ENCODE results near the gene TTLL4.

The TTLL4 gene

GRCh38 chr2:218713922-218714321, 3.3 kb downstream of the TTLL4 start:
- no peak for DNase-seq

- DNase-seq, result no peak
Measured at GRCh38 chr2:218716070-218716469, 5.4 kb downstream of the TTLL4 start.

- no peak for DNase-seq
Measured at GRCh38 chr2:218717262-218717661, 6.6 kb downstream of the TTLL4 start.

GRCh38 chr2:218718058-218718457, 7.4 kb downstream of the TTLL4 start:
- DNase-seq, result no peak

GRCh38 chr2:218719457-218719856, 8.8 kb downstream of the TTLL4 start:
- no peak for DNase-seq

GRCh38 chr2:218720048-218721041, 9.7 kb downstream of the TTLL4 start:
- no peak for DNase-seq

- no peak for DNase-seq
Measured at GRCh38 chr2:218721488-218721887, 10.9 kb downstream of the TTLL4 start.

GRCh38 chr2:218721934-218722333, 11.3 kb downstream of the TTLL4 start:
- DNase-seq, result no peak

GRCh38 chr2:218722419-218722818, 11.8 kb downstream of the TTLL4 start:
- DNase-seq, result no peak

- no peak for DNase-seq
Measured at GRCh38 chr2:218722876-218723785, 12.5 kb downstream of the TTLL4 start.

- no peak for DNase-seq
Measured at GRCh38 chr2:218726004-218726574, 15.5 kb downstream of the TTLL4 start.

GRCh38 chr2:218727502-218728165, 17.0 kb downstream of the TTLL4 start:
- DNase-seq, result no peak

- DNase-seq, result no peak
Measured at GRCh38 chr2:218729640-218730039, 19.0 kb downstream of the TTLL4 start.

- no peak for DNase-seq
Measured at GRCh38 chr2:218732052-218732760, 21.6 kb downstream of the TTLL4 start.

GRCh38 chr2:218732761-218733158, 22.1 kb downstream of the TTLL4 start:
- no peak for DNase-seq

GRCh38 chr2:218733171-218734021, 22.8 kb downstream of the TTLL4 start:
- no peak for DNase-seq

GRCh38 chr2:218734190-218734975, 23.7 kb downstream of the TTLL4 start:
- DNase-seq, result no peak

- no peak for DNase-seq
Measured at GRCh38 chr2:218736531-218736930, 25.9 kb downstream of the TTLL4 start.

GRCh38 chr2:218743068-218743467, 32.4 kb downstream of the TTLL4 start:
- no peak for DNase-seq

- DNase-seq, result no peak
Measured at GRCh38 chr2:218744615-218745014, 34.0 kb downstream of the TTLL4 start.
